Esophagus squamous epithelium (tissue), 4 donors: ENCODE data around the gene SIRT6.

ENCODE experiments used
- POLR2A ChIP-seq, 4 donors: fragments of 450-650 bp; IDR thresholded peaks; one replicate each; pipeline ENCODE4 v1.6.1; 2017; ENCODE audit warnings: antibody characterized with exemption in 4 of 4, mild to moderate bottlenecking in 4 of 4, moderate library complexity in 3 of 4
- TF ChIP-seq, protein P1 (sequence below), 6 experiments: fragments of 450-650 bp in 4 of 6; fragments of 200-600 bp in 2 of 6; sonication (generic) in 2 of 6; IDR thresholded peaks; one replicate each; pipeline ENCODE4 v1.5.1; 2016 to 2019; ENCODE audit warnings: antibody characterized with exemption in 6 of 6, mild to moderate bottlenecking in 4 of 6, moderate library complexity in 4 of 6

DNA sequence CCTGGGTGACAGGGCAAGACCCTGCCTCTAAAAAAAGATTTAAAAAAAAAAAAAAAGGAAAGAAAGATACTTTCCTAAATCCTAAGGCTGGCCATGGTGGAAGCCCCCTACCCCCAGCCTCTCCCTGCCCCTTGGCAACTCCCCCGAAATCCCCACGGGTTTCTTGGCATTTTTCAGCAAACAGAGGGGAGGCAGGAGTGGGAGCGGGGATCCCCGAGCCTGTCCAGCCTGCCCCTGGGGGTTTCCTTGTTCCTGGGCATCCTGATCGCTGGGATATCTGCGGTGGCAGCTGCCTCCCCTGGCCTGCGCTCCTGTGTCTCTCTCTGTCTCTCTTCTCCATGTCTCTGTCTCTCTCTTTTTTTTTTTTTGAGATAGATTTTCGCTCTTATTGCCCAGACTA, 43.5 kb upstream of the SIRT6 start:
- TF ChIP-seq, protein P1, sequence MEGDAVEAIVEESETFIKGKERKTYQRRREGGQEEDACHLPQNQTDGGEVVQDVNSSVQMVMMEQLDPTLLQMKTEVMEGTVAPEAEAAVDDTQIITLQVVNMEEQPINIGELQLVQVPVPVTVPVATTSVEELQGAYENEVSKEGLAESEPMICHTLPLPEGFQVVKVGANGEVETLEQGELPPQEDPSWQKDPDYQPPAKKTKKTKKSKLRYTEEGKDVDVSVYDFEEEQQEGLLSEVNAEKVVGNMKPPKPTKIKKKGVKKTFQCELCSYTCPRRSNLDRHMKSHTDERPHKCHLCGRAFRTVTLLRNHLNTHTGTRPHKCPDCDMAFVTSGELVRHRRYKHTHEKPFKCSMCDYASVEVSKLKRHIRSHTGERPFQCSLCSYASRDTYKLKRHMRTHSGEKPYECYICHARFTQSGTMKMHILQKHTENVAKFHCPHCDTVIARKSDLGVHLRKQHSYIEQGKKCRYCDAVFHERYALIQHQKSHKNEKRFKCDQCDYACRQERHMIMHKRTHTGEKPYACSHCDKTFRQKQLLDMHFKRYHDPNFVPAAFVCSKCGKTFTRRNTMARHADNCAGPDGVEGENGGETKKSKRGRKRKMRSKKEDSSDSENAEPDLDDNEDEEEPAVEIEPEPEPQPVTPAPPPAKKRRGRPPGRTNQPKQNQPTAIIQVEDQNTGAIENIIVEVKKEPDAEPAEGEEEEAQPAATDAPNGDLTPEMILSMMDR (IDR thresholded peaks at IDR 0.05): no peak
- TF ChIP-seq POLR2A (IDR thresholded peaks at IDR 0.05): no peak
